Neuronal stem cell (in vitro differentiated cells): Measurements from ENCODE around the gene APPBP2.

ENCODE experiments used
- DNase-seq: peaks from one replicate; pipeline ENCODE4 v3.0.0-alpha.2; 2013; ENCODE audit warnings: low spot score
- H2AFZ ChIP-seq: one replicate; pipeline ENCODE4 v1.6.1; 2013; ENCODE audit warnings: mild to moderate bottlenecking, low read length, inconsistent platforms
- H2AK5ac ChIP-seq: 2 replicates; pipeline ENCODE4 v1.6.1; 2013; ENCODE audit warnings: low read depth, mild to moderate bottlenecking, inconsistent platforms, low read length, moderate library complexity, mixed read lengths
- H2BK120ac ChIP-seq: 2 replicates; pipeline ENCODE4 v1.6.1; 2013; ENCODE audit warnings: low read depth, mild to moderate bottlenecking, inconsistent platforms, low read length, moderate library complexity, mixed read lengths
- H2BK12ac ChIP-seq: one replicate; pipeline ENCODE4 v1.6.1; 2013; ENCODE audit warnings: low read length, inconsistent platforms
- H2BK15ac ChIP-seq: 2 replicates; pipeline ENCODE4 v1.6.1; 2013; ENCODE audit warnings: mild to moderate bottlenecking, low read length, inconsistent platforms, mixed read lengths
- H2BK5ac ChIP-seq: one replicate; pipeline ENCODE4 v1.6.1; 2013; ENCODE audit warnings: inconsistent platforms, mild to moderate bottlenecking, low read length, moderate library complexity
- H3K14ac ChIP-seq: one replicate; pipeline ENCODE4 v1.6.1; 2013; ENCODE audit warnings: low read length, inconsistent platforms
- H3K18ac ChIP-seq: 2 replicates; pipeline ENCODE4 v1.6.1; 2013; ENCODE audit warnings: low read length, inconsistent platforms
- H3K23ac ChIP-seq: 2 replicates; pipeline ENCODE4 v1.6.1; 2013; ENCODE audit warnings: low read depth, mild to moderate bottlenecking, mixed read lengths, low read length, inconsistent platforms; ENCODE audit not compliant: poor library complexity
- H3K27ac ChIP-seq: replicated peaks from 3 replicates; pipeline ENCODE4 v1.5.1; 2013; ENCODE audit warnings: low read length, inconsistent platforms
- H3K27me3 ChIP-seq, 3 experiments: 2 replicates each; pipeline ENCODE4 v1.6.1; 2013; ENCODE audit warnings: low read length in 3 of 3, mild to moderate bottlenecking in 2 of 3, inconsistent platforms in 1 of 3, low read depth in 1 of 3, mixed read lengths in 1 of 3, moderate library complexity in 1 of 3; ENCODE audit not compliant: control insufficient read depth in 3 of 3, insufficient read depth in 3 of 3
- H3K36me3 ChIP-seq, 2 donors: replicated peaks in 1 of 2; 2 replicates each; pipeline ENCODE4 v1.6.1; 2013; ENCODE audit warnings: low read length in 2 of 2; ENCODE audit not compliant: control insufficient read depth in 2 of 2, insufficient read depth in 2 of 2
- H3K4ac ChIP-seq: 2 replicates; pipeline ENCODE4 v1.6.1; 2013; ENCODE audit warnings: inconsistent platforms, mild to moderate bottlenecking, low read length, moderate library complexity
- H3K4me1 ChIP-seq, 2 donors: 1 replicate in 1 of 2; 2 replicates in 1 of 2; pipeline ENCODE4 v1.6.1; 2013; ENCODE audit warnings: low read length in 2 of 2, low read depth in 1 of 2; ENCODE audit not compliant: control insufficient read depth in 2 of 2, insufficient read depth in 1 of 2
- H3K4me2 ChIP-seq: one replicate; pipeline ENCODE4 v1.6.1; 2013; ENCODE audit warnings: mild to moderate bottlenecking, low read length, inconsistent platforms; ENCODE audit not compliant: insufficient read depth, poor library complexity, severe bottlenecking
- H3K4me3 ChIP-seq, 2 donors: 2 replicates each; pipeline ENCODE4 v1.5.1; 2013; ENCODE audit warnings: low read length in 2 of 2, mild to moderate bottlenecking in 2 of 2, inconsistent platforms in 1 of 2, moderate library complexity in 1 of 2
- H3K79me1 ChIP-seq: one replicate; pipeline ENCODE4 v1.6.1; 2013; ENCODE audit warnings: low read depth, mild to moderate bottlenecking, inconsistent platforms, low read length, moderate library complexity
- H3K9ac ChIP-seq: one replicate; pipeline ENCODE4 v1.6.1; 2013; ENCODE audit warnings: mild to moderate bottlenecking, low read depth, low read length, inconsistent platforms; ENCODE audit not compliant: poor library complexity
- H3K9me3 ChIP-seq, 2 donors: replicated peaks in 1 of 2; 2 replicates each; pipeline versions ENCODE3 to v1.6.1; 2013; ENCODE audit warnings: low read length in 2 of 2, mild to moderate bottlenecking in 2 of 2, inconsistent platforms in 1 of 2, low read depth in 1 of 2, mixed read lengths in 1 of 2, moderate library complexity in 1 of 2; ENCODE audit not compliant: control insufficient read depth in 2 of 2, insufficient read depth in 1 of 2
- H4K8ac ChIP-seq: one replicate; pipeline ENCODE4 v1.6.1; 2013; ENCODE audit warnings: low read depth, mild to moderate bottlenecking, inconsistent platforms, low read length, moderate library complexity
- H4K91ac ChIP-seq: one replicate; pipeline ENCODE4 v1.6.1; 2013; ENCODE audit warnings: low read length, low read depth, mild to moderate bottlenecking, inconsistent platforms; ENCODE audit not compliant: poor library complexity
- WGBS, 2 donors: extraction: QIAGEN DNeasy Blood & Tissue Kit; methylation state at CpG; one replicate each; pipeline ENCODE4 v1.1.7; 2013; ENCODE audit warnings: missing lambda C conversion rate in 2 of 2, mixed read lengths in 1 of 2; ENCODE audit not compliant: insufficient read length in 2 of 2, insufficient replicate concordance in 1 of 2; ENCODE audit errors: extremely low coverage in 2 of 2; 5-methylcytosine and 5-hydroxymethylcytosine counted together

Gene APPBP2

GRCh38 chr17:60415146-60415545 is 110.9 kb downstream of the APPBP2 start:
- Histone ChIP-seq H3K4me1 (no peaks in the 10 kb centered on the region), H2AK5ac (no peak overlapping the region), H2AFZ (no peak overlapping the region), H2BK12ac (no peak overlapping the region), H4K8ac (no peak overlapping the region), H3K9me3 (no peaks in the 10 kb centered on the region), H3K18ac (no peak overlapping the region), H2BK5ac (no peak overlapping the region), H3K23ac (no peak overlapping the region), H3K14ac (no peak overlapping the region), H2BK15ac (no peak overlapping the region), H3K4me2 (no peak overlapping the region), H3K27ac (no peak overlapping the region), H3K79me1 (no peaks in the 10 kb centered on the region), H3K4ac (no peak overlapping the region), H4K91ac (no peak overlapping the region), H3K36me3 (no peaks in the 10 kb centered on the region), H3K4me3 (no peak overlapping the region), H2BK120ac (no peak overlapping the region), H3K9ac (no peak overlapping the region), H3K27me3 (peaks cover 0 to 3% (median 0%) of the 10 kb centered on the region in 3 experiments)
- no peak for DNase-seq
- WGBS, 2 donors, result no CpG with 5 or more reads among the region's 1 CpG

- Histone ChIP-seq H3K4ac (no peak overlapping the region), H3K79me1 (no peaks in the 10 kb centered on the region), H3K9me3 (no peaks in the 10 kb centered on the region), H3K4me2 (no peak overlapping the region), H3K23ac (no peak overlapping the region), H3K18ac (no peak overlapping the region), H3K9ac (no peak overlapping the region), H4K91ac (no peak overlapping the region), H2BK15ac (no peak overlapping the region), H3K36me3 (no peaks in the 10 kb centered on the region), H2BK120ac (no peak overlapping the region), H3K27me3 (peaks cover 0 to 3% (median 0%) of the 10 kb centered on the region in 3 experiments), H4K8ac (no peak overlapping the region), H2AFZ (no peak overlapping the region), H2AK5ac (no peak overlapping the region), H3K4me1 (no peaks in the 10 kb centered on the region), H3K27ac (no peak overlapping the region), H3K4me3 (no peak overlapping the region), H2BK5ac (no peak overlapping the region), H2BK12ac (no peak overlapping the region), H3K14ac (no peak overlapping the region)
- no peak for DNase-seq
- WGBS, 2 donors, result no CpG with 5 or more reads among the region's 3 CpGs
Measured at GRCh38 chr17:60412701-60413100, 113.3 kb downstream of the APPBP2 start.

GRCh38 chr17:60410001-60410400 is 116.0 kb downstream of the APPBP2 start:
- no peak overlapping the region for H3K4me3 ChIP-seq
- H2AK5ac ChIP-seq, result no peak overlapping the region
- no CpG with 5 or more reads among the region's 4 CpGs for WGBS, 2 donors
- no peak overlapping the region for H3K23ac ChIP-seq
- no peaks in the 10 kb centered on the region for H3K9me3 ChIP-seq
- H3K4me1 ChIP-seq, result no peaks in the 10 kb centered on the region
- H3K79me1 ChIP-seq, result no peaks in the 10 kb centered on the region
- H3K4me2 ChIP-seq, result no peak overlapping the region
- H3K14ac ChIP-seq, result no peak overlapping the region
- no peaks in the 10 kb centered on the region for H3K36me3 ChIP-seq
- H3K27me3 ChIP-seq, result peaks cover 0 to 3% (median 0%) of the 10 kb centered on the region in 3 experiments
- H2AFZ ChIP-seq, result no peak overlapping the region
- H3K27ac ChIP-seq, result no peak overlapping the region
- no peak overlapping the region for H3K18ac ChIP-seq
- H2BK12ac ChIP-seq, result no peak overlapping the region
- H2BK15ac ChIP-seq, result no peak overlapping the region
- DNase-seq, result no peak
- no peak overlapping the region for H2BK5ac ChIP-seq
- H3K9ac ChIP-seq, result no peak overlapping the region
- no peak overlapping the region for H3K4ac ChIP-seq
- no peak overlapping the region for H4K8ac ChIP-seq
- no peak overlapping the region for H2BK120ac ChIP-seq
- H4K91ac ChIP-seq, result no peak overlapping the region

GRCh38 chr17:60406887-60407286 is 119.2 kb downstream of the APPBP2 start:
- H4K91ac ChIP-seq, result no peak overlapping the region
- no CpG with 5 or more reads among the region's 3 CpGs for WGBS, 2 donors
- H3K14ac ChIP-seq, result no peak overlapping the region
- H3K27me3 ChIP-seq, result no peaks in the 10 kb centered on the region
- H4K8ac ChIP-seq, result no peak overlapping the region
- no peaks in the 10 kb centered on the region for H3K36me3 ChIP-seq
- no peak overlapping the region for H3K23ac ChIP-seq
- no peak overlapping the region for H3K4ac ChIP-seq
- H2BK12ac ChIP-seq, result no peak overlapping the region
- H3K9ac ChIP-seq, result no peak overlapping the region
- DNase-seq, result no peak
- H2BK5ac ChIP-seq, result no peak overlapping the region
- H2AK5ac ChIP-seq, result no peak overlapping the region
- no peaks in the 10 kb centered on the region for H3K79me1 ChIP-seq
- H2AFZ ChIP-seq, result no peak overlapping the region
- H3K4me3 ChIP-seq, result no peak overlapping the region
- no peak overlapping the region for H3K4me2 ChIP-seq
- no peak overlapping the region for H2BK120ac ChIP-seq
- H2BK15ac ChIP-seq, result no peak overlapping the region
- no peaks in the 10 kb centered on the region for H3K9me3 ChIP-seq
- H3K18ac ChIP-seq, result no peak overlapping the region
- H3K4me1 ChIP-seq, result peaks cover 0 to 1% of the 10 kb centered on the region in 2 donors
- H3K27ac ChIP-seq, result no peak overlapping the region
